ENCODE measurements around the gene OR8B4. TPM values are rescaled to one million over a fixed set of nuclear protein-coding genes. Genes with fewer than 3 reads are reported as not detected.
"Not testable (repeated sequence)": the region's sequence is repeated elsewhere in the genome, so short reads cannot be mapped to it uniquely, and the experiment has no call there.

OR8B4 gene, protein sequence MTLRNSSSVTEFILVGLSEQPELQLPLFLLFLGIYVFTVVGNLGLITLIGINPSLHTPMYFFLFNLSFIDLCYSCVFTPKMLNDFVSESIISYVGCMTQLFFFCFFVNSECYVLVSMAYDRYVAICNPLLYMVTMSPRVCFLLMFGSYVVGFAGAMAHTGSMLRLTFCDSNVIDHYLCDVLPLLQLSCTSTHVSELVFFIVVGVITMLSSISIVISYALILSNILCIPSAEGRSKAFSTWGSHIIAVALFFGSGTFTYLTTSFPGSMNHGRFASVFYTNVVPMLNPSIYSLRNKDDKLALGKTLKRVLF
- polyA plus RNA-seq (2013, experiment 1 of 2) = not detected
- polyA plus RNA-seq (2013, experiment 2 of 2) = not detected

DNA sequence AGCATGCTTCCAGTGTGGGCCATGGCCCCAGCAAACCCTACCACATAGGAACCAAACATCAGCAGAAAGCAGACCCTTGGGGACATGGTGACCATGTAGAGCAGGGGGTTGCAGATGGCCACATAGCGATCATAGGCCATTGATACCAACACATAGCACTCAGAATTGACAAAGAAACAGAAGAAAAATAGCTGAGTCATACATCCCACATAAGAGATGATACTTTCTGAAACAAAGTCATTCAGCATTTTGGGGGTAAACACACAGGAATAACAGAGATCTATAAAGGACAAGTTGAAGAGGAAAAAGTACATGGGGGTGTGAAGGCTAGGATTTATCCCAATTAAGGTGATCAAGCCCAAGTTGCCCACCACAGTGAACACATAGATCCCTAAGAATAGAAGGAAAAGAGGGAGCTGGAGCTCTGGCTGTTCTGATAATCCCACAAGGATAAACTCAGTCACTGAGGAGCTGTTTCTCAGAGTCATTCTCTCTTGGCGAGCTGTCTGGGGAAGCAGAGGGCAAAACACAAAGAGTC lies at the start of gene OR8B4:
OR8B4 (minus strand) TSS at position 488 of the 538 bp plus-strand sequence; CDS start at position 488, 0 bp downstream.
- 92% methylated on average over 2 of the region's 2 CpGs; no CpG with 5 or more reads in 1 of the 2 experiments for WGBS, 2 experiments (ENCODE audit: insufficient coverage in 2 of 2)
- Histone ChIP-seq H3K36me3 (ENCODE audit: control insufficient read depth, insufficient read depth, low read length) (no peaks in the 10 kb centered on the region), H3K4me1 (ENCODE audit: control insufficient read depth, insufficient read depth, low read length, poor library complexity, severe bottlenecking) (no peaks in the 10 kb centered on the region), H3K4me3 (ENCODE audit: extremely low read depth, insufficient read depth, low read length, poor library complexity, severe bottlenecking) (no peak within 1 kb of the TSS), H3K27ac (ENCODE audit: low read depth, low read length, severe bottlenecking) (no peak within 1 kb of the TSS), H3K9me3 (ENCODE audit: control insufficient read depth, low read length) (no peaks in the 10 kb centered on the region)

DNA sequence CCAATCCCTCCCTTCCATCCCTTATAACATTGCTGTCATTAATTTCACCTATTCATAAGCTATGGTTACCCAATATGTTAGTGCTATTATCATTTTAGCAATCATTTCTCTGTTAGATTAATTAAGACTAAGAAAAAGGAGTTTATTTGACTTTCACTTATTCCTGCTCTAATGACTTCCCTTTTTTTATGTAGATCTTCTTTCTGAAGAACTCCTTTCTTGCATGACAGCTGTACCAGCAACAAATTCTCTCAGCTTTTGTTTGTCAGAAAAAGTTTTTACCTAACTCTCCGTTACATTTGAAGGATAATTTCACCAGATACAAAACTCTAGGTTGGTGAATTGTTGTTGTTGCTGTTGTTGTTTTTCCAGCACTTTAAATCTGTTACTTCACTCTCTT lies 49.4 kb upstream of the OR8B4 start:
- Histone ChIP-seq H3K36me3 (ENCODE audit: control insufficient read depth, insufficient read depth, low read length) (no peaks in the 10 kb centered on the region), H3K4me3 (ENCODE audit: extremely low read depth, insufficient read depth, low read length, poor library complexity, severe bottlenecking) (no peak overlapping the region), H3K9me3 (ENCODE audit: control insufficient read depth, low read length) (no peaks in the 10 kb centered on the region), H3K4me1 (ENCODE audit: control insufficient read depth, insufficient read depth, low read length, poor library complexity, severe bottlenecking) (no peaks in the 10 kb centered on the region), H3K27ac (ENCODE audit: low read depth, low read length, severe bottlenecking) (no peak overlapping the region)
- no CpG with 5 or more reads among the region's 1 CpG for WGBS, 2 experiments (ENCODE audit: insufficient coverage in 2 of 2)

DNA sequence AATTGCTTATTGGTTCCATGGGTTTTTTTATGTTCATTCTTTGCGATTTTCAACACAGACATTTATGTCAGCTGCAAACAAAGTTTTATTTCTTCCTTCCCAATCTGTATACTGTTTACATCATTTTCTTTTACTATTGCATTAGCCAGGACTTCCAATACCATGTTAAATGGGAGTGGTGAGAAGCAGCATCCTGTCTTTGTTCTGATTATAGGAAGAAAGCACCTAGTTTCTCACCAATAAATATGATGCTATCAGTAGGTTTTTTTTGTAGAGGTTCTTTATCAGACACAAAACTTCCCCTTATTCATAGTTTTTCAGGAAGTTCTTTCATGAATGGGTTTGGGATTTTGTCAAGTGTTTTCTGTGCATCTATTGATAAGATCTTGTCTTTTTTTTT lies 48.8 kb upstream of the OR8B4 start:
- Histone ChIP-seq H3K27ac (ENCODE audit: low read depth, low read length, severe bottlenecking) (no peak overlapping the region), H3K36me3 (ENCODE audit: control insufficient read depth, insufficient read depth, low read length) (no peaks in the 10 kb centered on the region), H3K4me3 (ENCODE audit: extremely low read depth, insufficient read depth, low read length, poor library complexity, severe bottlenecking) (no peak overlapping the region), H3K4me1 (ENCODE audit: control insufficient read depth, insufficient read depth, low read length, poor library complexity, severe bottlenecking) (no peaks in the 10 kb centered on the region), H3K9me3 (ENCODE audit: control insufficient read depth, low read length) (no peaks in the 10 kb centered on the region)
- WGBS, 2 experiments (ENCODE audit: insufficient coverage in 2 of 2) = no CpG with 5 or more reads among the region's 1 CpG

DNA sequence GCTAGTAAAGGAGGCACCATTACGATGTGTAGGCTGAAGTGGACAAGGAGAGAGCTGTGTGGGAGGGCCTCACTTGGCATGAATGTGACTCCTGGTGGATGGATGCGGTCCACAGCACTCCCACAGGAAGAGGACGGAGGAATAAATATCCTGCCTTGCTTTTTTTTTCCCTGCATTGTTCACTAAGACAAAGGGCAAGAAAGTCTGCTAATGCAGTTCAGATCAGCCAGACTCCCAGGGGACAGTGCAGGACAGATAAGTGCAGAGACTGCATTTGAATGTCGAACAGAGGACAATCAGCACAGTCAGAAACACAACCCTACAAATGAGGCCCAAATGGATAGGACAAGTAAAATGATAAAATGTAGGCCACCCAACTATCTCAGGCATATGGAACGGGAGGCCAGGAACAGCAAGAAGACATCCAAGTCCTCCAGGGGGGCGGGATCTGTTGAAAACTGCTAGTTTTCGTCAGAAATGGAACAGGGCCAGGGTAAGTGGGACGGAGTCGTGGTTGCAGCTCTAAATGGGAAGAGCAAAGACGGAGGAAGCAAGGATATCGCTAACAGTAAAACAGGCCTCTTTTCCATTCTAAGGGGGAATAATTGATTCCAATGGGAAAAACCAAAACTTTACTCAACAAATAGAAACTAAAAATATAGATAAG lies 46.0 kb upstream of the OR8B4 start:
- H3K36me3 ChIP-seq (ENCODE audit: control insufficient read depth, insufficient read depth, low read length) = no peaks in the 10 kb centered on the region
- no peak overlapping the region for H3K4me3 ChIP-seq (ENCODE audit: extremely low read depth, insufficient read depth, low read length, poor library complexity, severe bottlenecking)
- no peaks in the 10 kb centered on the region for H3K4me1 ChIP-seq (ENCODE audit: control insufficient read depth, insufficient read depth, low read length, poor library complexity, severe bottlenecking)
- no peaks in the 10 kb centered on the region for H3K9me3 ChIP-seq (ENCODE audit: control insufficient read depth, low read length)
- H3K27ac ChIP-seq (ENCODE audit: low read depth, low read length, severe bottlenecking) = no peak overlapping the region
- WGBS, 2 experiments (ENCODE audit: insufficient coverage in 2 of 2) = 88 to 92% methylated on average over 7 of the region's 11 CpGs

DNA sequence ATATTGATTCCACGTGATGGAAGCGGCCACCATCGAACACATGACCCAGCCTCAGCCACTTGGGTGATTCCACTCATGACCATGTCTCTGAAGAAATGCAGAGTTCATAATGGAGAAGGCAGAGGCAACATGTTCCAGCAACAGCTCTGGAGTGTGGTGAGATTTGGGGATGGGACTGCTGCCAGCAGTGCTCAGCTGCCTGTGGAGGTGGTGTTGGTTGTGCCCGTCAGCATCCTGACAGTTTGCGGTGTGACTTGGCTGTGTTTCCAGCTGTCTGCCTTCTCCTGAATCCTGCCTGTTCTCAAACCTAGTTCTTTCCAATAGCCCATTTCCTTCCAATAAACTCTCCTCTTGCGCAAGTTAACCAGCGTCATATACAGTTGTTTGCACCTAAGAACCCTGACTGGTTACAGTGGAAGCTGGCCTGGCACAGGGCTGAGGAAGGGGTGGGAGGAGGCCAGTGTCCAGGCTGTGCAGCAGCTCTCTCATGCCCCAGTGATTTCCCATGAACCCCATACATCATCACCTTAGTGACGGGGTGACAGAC lies 42.8 kb upstream of the OR8B4 start:
- WGBS, 2 experiments (ENCODE audit: insufficient coverage in 2 of 2) = 88 to 98% methylated on average over 4 to 5 of the region's 8 CpGs
- Histone ChIP-seq H3K4me1 (ENCODE audit: control insufficient read depth, insufficient read depth, low read length, poor library complexity, severe bottlenecking) (no peaks in the 10 kb centered on the region), H3K4me3 (ENCODE audit: extremely low read depth, insufficient read depth, low read length, poor library complexity, severe bottlenecking) (no peak overlapping the region), H3K36me3 (ENCODE audit: control insufficient read depth, insufficient read depth, low read length) (no peaks in the 10 kb centered on the region), H3K9me3 (ENCODE audit: control insufficient read depth, low read length) (no peaks in the 10 kb centered on the region), H3K27ac (ENCODE audit: low read depth, low read length, severe bottlenecking) (no peak overlapping the region)

DNA sequence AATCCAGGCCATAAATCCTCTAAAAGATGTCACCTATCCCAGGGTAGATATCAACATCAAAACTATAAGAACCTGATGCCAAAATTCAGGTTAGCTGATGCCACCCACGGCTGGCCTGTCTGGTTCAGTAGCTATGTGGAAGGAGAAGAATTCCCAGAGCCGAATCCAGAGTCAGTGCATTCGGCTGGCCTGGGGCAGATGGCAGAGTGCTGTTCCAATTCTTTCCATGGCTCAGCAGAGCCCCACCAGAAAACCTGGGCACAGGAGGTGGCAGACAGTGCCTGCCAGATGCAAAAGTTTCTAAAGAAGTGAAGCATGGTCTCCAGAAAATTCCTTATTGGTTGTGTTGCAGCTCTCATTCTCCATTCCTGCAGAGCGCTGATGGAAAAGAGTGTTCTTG lies 40.7 kb upstream of the OR8B4 start:
- Histone ChIP-seq H3K27ac (ENCODE audit: low read depth, low read length, severe bottlenecking) (no peak overlapping the region), H3K9me3 (ENCODE audit: control insufficient read depth, low read length) (no peaks in the 10 kb centered on the region), H3K4me3 (ENCODE audit: extremely low read depth, insufficient read depth, low read length, poor library complexity, severe bottlenecking) (no peak overlapping the region), H3K4me1 (ENCODE audit: control insufficient read depth, insufficient read depth, low read length, poor library complexity, severe bottlenecking) (no peaks in the 10 kb centered on the region), H3K36me3 (ENCODE audit: control insufficient read depth, insufficient read depth, low read length) (no peaks in the 10 kb centered on the region)
- WGBS, 2 experiments (ENCODE audit: insufficient coverage in 2 of 2) = 89 to 91% methylated on average over 4 of the region's 4 CpGs

DNA sequence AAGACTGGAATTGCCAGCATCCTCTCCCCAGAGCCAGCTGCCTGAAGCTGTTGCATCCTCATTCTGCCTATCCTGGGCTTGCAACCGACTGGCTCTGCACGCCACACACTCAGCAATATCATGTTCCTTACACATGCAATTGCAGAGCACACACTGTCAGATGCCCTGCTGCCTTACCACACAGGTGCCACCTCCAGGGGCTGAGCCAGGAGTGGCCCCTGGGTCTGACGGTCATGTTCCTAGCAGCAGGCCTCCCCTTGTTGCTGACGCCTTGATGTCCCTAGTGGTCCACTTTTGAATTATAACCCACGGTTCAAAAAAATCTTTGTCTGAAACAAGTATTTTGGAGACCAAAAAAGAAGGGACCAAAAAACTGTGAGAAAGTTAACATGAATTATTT lies 39.3 kb upstream of the OR8B4 start:
- Histone ChIP-seq H3K4me1 (ENCODE audit: control insufficient read depth, insufficient read depth, low read length, poor library complexity, severe bottlenecking) (no peaks in the 10 kb centered on the region), H3K4me3 (ENCODE audit: extremely low read depth, insufficient read depth, low read length, poor library complexity, severe bottlenecking) (no peak overlapping the region), H3K9me3 (ENCODE audit: control insufficient read depth, low read length) (no peaks in the 10 kb centered on the region), H3K27ac (ENCODE audit: low read depth, low read length, severe bottlenecking) (no peak overlapping the region), H3K36me3 (ENCODE audit: control insufficient read depth, insufficient read depth, low read length) (no peaks in the 10 kb centered on the region)
- WGBS, 2 experiments (ENCODE audit: insufficient coverage in 2 of 2) = 91 to 93% methylated on average over 3 to 4 of the region's 5 CpGs

DNA sequence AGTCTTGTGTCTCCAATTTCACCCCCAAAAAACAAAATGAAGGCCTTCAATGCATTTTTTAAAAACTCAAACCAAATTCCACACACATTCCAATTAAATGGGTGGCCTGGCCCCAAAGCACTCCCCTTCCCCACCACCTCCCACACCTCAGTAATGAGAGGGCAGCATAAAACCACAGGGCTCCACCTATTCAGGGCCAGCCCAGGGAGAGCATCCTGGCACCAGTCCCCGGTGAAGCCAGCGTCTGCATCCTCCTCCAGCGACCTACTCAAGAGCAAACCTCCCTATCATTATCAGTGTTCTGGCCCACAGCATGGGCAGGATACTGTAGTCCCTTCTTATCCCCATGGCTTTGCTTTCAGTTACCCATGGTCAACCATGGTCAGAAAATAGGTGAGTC lies 38.7 kb upstream of the OR8B4 start:
- 81% methylated on average over 3 of the region's 3 CpGs; no CpG with 5 or more reads in 1 of the 2 experiments for whole genome bisulfite sequencing, 2 experiments (ENCODE audit: insufficient coverage in 2 of 2)
- H3K9me3 ChIP-seq (ENCODE audit: control insufficient read depth, low read length) = no peaks in the 10 kb centered on the region
- no peaks in the 10 kb centered on the region for H3K4me1 ChIP-seq (ENCODE audit: control insufficient read depth, insufficient read depth, low read length, poor library complexity, severe bottlenecking)
- no peak overlapping the region for H3K27ac ChIP-seq (ENCODE audit: low read depth, low read length, severe bottlenecking)
- no peaks in the 10 kb centered on the region for H3K36me3 ChIP-seq (ENCODE audit: control insufficient read depth, insufficient read depth, low read length)
- H3K4me3 ChIP-seq (ENCODE audit: extremely low read depth, insufficient read depth, low read length, poor library complexity, severe bottlenecking) = no peak overlapping the region

DNA sequence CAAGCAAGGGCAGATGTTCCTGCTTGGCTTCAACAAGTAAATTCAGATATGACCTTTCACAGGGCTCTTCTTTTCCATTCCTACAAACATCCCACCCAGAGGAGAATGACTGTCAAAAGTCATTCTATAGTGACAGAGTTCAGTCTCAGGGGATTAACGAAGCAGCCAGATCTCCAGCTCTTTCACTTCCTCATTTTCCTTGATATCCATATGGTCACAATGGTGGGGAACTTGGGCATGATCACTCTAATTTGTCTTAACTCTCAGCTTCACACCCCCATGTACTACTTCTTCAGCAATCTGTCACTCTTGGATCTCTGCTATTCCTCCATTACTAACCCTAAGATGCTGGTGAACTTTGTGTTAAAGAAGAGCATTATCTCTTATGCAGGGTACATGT lies 35.8 kb upstream of the OR8B4 start:
- H3K9me3 ChIP-seq (ENCODE audit: control insufficient read depth, low read length) = no peaks in the 10 kb centered on the region
- H3K27ac ChIP-seq (ENCODE audit: low read depth, low read length, severe bottlenecking) = no peak overlapping the region
- no CpG with 5 or more reads among the region's 1 CpG for WGBS, 2 experiments (ENCODE audit: insufficient coverage in 2 of 2)
- no peaks in the 10 kb centered on the region for H3K36me3 ChIP-seq (ENCODE audit: control insufficient read depth, insufficient read depth, low read length)
- H3K4me1 ChIP-seq (ENCODE audit: control insufficient read depth, insufficient read depth, low read length, poor library complexity, severe bottlenecking) = no peaks in the 10 kb centered on the region
- no peak overlapping the region for H3K4me3 ChIP-seq (ENCODE audit: extremely low read depth, insufficient read depth, low read length, poor library complexity, severe bottlenecking)

DNA sequence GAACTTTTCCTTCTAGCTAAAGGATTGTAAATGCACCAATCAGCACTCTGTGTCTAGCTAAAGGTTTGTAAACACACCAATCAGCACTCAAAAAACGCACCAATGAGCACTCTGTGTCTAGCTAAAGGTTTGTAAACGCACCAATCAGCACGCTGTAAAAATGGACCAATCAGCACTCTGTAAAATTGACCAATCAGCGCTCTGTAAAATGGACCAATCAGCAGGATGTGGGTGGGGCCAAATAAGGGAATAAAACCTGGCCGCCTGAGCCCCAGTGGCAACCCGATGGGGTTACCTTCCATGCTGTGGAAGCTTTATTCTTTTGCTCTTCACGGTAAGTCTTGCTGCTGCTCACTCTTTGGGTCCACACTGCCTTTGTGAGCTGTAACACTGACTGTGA lies 34.7 kb upstream of the OR8B4 start:
- H3K9me3 ChIP-seq (ENCODE audit: control insufficient read depth, low read length); H3K27ac ChIP-seq (ENCODE audit: low read depth, low read length, severe bottlenecking); H3K4me3 ChIP-seq (ENCODE audit: extremely low read depth, insufficient read depth, low read length, poor library complexity, severe bottlenecking); H3K4me1 ChIP-seq (ENCODE audit: control insufficient read depth, insufficient read depth, low read length, poor library complexity, severe bottlenecking); H3K36me3 ChIP-seq (ENCODE audit: control insufficient read depth, insufficient read depth, low read length): not testable (repeated sequence)
- 92 to 96% methylated on average over 6 to 7 of the region's 7 CpGs for WGBS, 2 experiments (ENCODE audit: insufficient coverage in 2 of 2)

Measured in mesodermal cell (in vitro differentiated cells).